Neutrophil (primary cell): ENCODE data around the gene NRXN2.

Source experiments
- H3K27ac ChIP-seq: fragments of 200-600 bp; sonication (generic); 2 replicates; pipeline ENCODE4 v1.5.1; 2016; ENCODE audit warnings: mild to moderate bottlenecking, moderate library complexity
- H3K27me3 ChIP-seq: fragments of 200-600 bp; sonication (generic); 2 replicates; pipeline ENCODE4 v1.6.0; 2016; ENCODE audit warnings: mild to moderate bottlenecking
- H3K36me3 ChIP-seq: fragments of 200-600 bp; sonication (generic); 2 replicates; pipeline ENCODE4 v1.5.1; 2017
- H3K4me1 ChIP-seq, 2 experiments: fragments of 200-600 bp in 1 of 2; sonication (generic) in 1 of 2; 1 replicate in 1 of 2; 2 replicates in 1 of 2; pipeline versions ENCODE4 v1.5.1 to v1.6.1; 2013 to 2016; ENCODE audit warnings: low read depth in 1 of 2, low read length in 1 of 2, mild to moderate bottlenecking in 1 of 2, moderate library complexity in 1 of 2; ENCODE audit not compliant: control insufficient read depth in 1 of 2, insufficient read depth in 1 of 2
- H3K4me3 ChIP-seq, 2 experiments: fragments of 200-600 bp in 1 of 2; sonication (generic) in 1 of 2; 1 replicate in 1 of 2; 2 replicates in 1 of 2; pipeline ENCODE4 v1.5.1; 2013 to 2016; ENCODE audit warnings: low read depth in 1 of 2, low read length in 1 of 2, mild to moderate bottlenecking in 1 of 2, moderate library complexity in 1 of 2
- H3K9me3 ChIP-seq: fragments of 200-600 bp; sonication (generic); 2 replicates; pipeline ENCODE4 v1.5.1; 2016
- CTCF ChIP-seq: fragments of 200-600 bp; sonication (generic); IDR thresholded peaks from 2 replicates; pipeline ENCODE4 v1.5.1; 2016; ENCODE audit warnings: antibody characterized with exemption

NRXN2 gene

DNA sequence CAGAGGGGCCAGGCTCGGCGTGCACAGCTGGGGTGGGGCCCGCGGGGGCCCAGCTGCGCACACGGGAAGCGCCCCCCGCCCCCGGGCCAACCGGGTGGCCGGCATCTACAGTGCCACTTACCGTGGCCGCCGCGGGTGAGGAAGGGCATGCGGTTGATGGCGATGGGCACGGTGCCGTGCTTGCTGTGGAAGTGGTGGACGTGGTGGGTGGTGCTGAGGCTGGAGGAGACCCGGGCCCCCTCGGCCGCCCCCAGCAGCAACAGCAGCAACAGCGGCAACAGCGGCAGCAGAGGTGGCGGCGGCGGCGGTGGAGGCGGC is 80.6 kb downstream of the NRXN2 start:
- Histone ChIP-seq H3K9me3 (no peaks in the 10 kb centered on the region), H3K36me3 (no peaks in the 10 kb centered on the region), H3K27me3 (peaks cover 99% of the 10 kb centered on the region), H3K27ac (no peak overlapping the region), H3K4me3 (no peak overlapping the region), H3K4me1 (peaks cover 0 to 10% of the 10 kb centered on the region in 2 experiments)
- no peak for TF ChIP-seq CTCF

- Histone ChIP-seq H3K9me3 (no peaks in the 10 kb centered on the region), H3K27ac (no peak overlapping the region), H3K4me1 (peaks cover 0 to 10% of the 10 kb centered on the region in 2 experiments), H3K36me3 (no peaks in the 10 kb centered on the region), H3K27me3 (peaks cover 96% of the 10 kb centered on the region), H3K4me3 (no peak overlapping the region)
- TF ChIP-seq CTCF, result no peak
Observed at GRCh38 chr11:64641596-64642417, 81.2 kb downstream of the NRXN2 start.

DNA sequence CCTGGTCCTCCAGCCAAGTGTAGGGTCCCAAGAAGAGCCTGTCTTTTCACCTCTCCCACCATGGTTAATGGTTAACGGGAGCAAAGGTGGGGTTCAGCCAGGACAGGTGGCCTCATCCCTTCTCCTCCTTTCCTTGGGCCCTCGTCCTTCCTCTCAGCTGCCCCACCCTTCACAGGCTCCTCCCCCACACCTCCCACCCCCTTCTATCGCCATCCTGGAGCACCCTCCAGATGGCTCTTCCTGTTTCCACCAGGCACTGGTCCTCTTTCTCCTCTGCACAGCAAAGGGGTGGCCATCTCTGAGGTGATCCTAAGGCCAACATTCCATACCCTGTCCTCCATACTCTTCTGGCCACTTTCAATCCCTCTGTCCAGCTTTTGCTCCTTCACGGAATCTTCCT is 83.1 kb downstream of the NRXN2 start:
- Histone ChIP-seq H3K4me1 (peaks cover 0 to 10% of the 10 kb centered on the region in 2 experiments), H3K4me3 (no peak overlapping the region), H3K36me3 (no peaks in the 10 kb centered on the region), H3K27me3 (peaks cover 77% of the 10 kb centered on the region), H3K9me3 (no peaks in the 10 kb centered on the region), H3K27ac (no peak overlapping the region)
- no peak for TF ChIP-seq CTCF

DNA sequence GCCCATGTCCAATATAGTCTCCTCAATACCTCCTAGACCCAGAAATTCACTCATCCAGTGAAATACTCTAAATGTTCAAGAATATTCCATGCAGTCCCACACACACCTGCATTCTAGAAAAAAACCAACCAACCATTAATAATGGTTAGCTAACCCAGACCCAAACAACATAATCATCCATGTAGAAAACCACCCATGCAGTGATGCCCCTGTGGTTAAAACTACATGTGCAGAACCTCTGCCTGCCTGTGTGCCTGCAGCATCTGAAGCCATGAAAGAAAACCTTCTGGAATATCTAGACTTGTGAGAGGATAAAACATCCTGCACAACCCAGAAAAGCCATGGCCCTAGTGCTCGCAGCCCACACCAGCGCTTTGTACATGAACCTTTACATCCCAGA is 84.2 kb downstream of the NRXN2 start:
- H3K36me3 ChIP-seq, result no peaks in the 10 kb centered on the region
- no peak overlapping the region for H3K4me3 ChIP-seq
- H3K4me1 ChIP-seq, result peaks cover 0 to 9% of the 10 kb centered on the region in 2 experiments
- TF ChIP-seq CTCF, result no peak
- no peak overlapping the region for H3K27ac ChIP-seq
- no peaks in the 10 kb centered on the region for H3K9me3 ChIP-seq
- H3K27me3 ChIP-seq, result peaks cover 66% of the 10 kb centered on the region

DNA sequence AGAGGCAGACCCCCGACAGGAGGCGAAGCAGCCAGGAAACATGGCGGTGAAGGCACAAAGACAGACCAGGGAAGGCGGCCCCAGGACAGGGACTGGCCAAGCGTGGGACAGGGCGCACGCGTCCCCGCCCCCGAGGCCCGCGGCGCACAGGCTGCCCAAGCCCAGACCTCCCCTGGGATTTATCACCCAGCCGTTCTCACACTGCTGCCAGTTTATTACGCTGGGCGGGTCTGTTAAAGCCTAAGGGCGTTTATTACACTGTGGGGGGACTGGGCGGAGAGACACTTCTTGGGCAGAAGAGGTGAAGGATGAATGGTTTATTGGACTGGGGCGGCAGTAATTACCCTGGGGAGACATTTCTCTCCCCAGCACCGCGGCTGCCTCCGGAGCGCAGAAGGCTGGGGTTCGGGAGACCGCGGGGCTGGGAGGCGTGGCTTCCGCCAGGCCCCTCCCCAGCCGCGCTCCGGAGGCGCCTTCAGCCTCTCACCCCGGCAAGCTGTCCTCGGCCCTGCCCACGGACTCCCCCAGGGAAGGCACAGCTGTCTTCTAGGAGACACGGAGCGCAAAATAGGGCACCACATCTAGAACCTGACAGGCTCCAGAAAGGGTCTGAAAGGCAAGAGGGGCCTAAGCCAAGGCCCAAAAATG is 84.9 kb downstream of the NRXN2 start:
- Histone ChIP-seq H3K27ac (no peak overlapping the region), H3K27me3 (peaks cover 59% of the 10 kb centered on the region), H3K4me1 (peaks cover 0 to 2% of the 10 kb centered on the region in 2 experiments), H3K9me3 (no peaks in the 10 kb centered on the region), H3K36me3 (no peaks in the 10 kb centered on the region), H3K4me3 (no peak overlapping the region)
- TF ChIP-seq CTCF, result no peak
